B cell (primary cell): ENCODE data around the gene WDR64.

ENCODE experiments used
- EZH2 ChIP-seq: IDR thresholded peaks from 2 replicates; pipeline ENCODE4 v1.6.1; 2012; ENCODE audit warnings: borderline replicate concordance, low read depth, mild to moderate bottlenecking, moderate library complexity, low read length; ENCODE audit not compliant: insufficient read depth, poor library complexity, severe bottlenecking
- TF ChIP-seq, protein P1 (sequence below): fragments of 200-600 bp; IDR thresholded peaks from one replicate; pipeline ENCODE4 v1.8.0; 2022; ENCODE audit warnings: antibody characterized with exemption, mild to moderate bottlenecking

DNA sequence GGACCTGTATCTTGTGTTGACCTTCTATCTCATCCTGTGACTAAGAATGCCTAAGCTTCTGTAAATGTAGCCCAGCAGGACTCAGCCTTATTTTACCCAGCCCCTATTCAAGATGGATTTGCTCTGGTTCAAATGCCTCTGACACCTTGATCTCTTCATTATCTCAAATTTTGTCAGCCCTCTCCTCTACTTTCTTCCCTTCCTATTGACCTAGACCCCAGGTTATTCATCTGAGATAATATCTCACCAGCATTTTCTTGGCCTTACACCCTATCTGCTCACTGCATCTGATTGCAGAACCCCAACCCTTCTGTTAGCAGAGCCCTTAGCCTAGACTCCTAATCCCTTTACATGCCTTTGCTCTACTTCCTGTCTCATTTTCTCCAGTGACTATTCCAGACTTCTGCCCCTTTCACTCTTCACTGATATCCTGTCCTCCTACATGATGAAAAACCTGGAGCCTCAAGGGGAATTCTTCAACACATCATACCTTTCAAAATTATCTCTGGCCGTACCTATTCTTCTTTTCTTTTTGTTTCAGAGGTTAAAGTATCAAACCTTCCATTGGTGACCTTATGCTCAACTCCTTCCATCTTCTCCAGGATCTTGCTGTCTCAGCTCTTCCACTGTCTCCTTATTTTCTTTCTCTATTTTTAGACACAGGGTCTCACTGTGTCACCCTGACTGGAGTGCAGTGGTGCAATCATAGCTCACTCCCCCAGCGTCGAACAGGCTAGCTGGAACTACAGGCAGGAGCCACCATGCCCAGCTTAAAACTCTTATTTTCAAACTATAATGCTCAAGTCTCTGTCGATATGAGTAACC is 44.9 kb downstream of the WDR64 start:
- TF ChIP-seq, protein P1, sequence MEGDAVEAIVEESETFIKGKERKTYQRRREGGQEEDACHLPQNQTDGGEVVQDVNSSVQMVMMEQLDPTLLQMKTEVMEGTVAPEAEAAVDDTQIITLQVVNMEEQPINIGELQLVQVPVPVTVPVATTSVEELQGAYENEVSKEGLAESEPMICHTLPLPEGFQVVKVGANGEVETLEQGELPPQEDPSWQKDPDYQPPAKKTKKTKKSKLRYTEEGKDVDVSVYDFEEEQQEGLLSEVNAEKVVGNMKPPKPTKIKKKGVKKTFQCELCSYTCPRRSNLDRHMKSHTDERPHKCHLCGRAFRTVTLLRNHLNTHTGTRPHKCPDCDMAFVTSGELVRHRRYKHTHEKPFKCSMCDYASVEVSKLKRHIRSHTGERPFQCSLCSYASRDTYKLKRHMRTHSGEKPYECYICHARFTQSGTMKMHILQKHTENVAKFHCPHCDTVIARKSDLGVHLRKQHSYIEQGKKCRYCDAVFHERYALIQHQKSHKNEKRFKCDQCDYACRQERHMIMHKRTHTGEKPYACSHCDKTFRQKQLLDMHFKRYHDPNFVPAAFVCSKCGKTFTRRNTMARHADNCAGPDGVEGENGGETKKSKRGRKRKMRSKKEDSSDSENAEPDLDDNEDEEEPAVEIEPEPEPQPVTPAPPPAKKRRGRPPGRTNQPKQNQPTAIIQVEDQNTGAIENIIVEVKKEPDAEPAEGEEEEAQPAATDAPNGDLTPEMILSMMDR: no peak
- TF ChIP-seq EZH2: no peak
